Neuronal stem cell (in vitro differentiated cells): Measurements from ENCODE around the gene PCDHA8.

ENCODE experiments used
- DNase-seq: peaks from one replicate; pipeline ENCODE4 v3.0.0-alpha.2; 2013; ENCODE audit warnings: low spot score
- H2AFZ ChIP-seq: one replicate; pipeline ENCODE4 v1.6.1; 2013; ENCODE audit warnings: mild to moderate bottlenecking, low read length, inconsistent platforms
- H2AK5ac ChIP-seq: 2 replicates; pipeline ENCODE4 v1.6.1; 2013; ENCODE audit warnings: low read depth, mild to moderate bottlenecking, inconsistent platforms, low read length, moderate library complexity, mixed read lengths
- H2BK120ac ChIP-seq: 2 replicates; pipeline ENCODE4 v1.6.1; 2013; ENCODE audit warnings: low read depth, mild to moderate bottlenecking, inconsistent platforms, low read length, moderate library complexity, mixed read lengths
- H2BK12ac ChIP-seq: one replicate; pipeline ENCODE4 v1.6.1; 2013; ENCODE audit warnings: low read length, inconsistent platforms
- H2BK15ac ChIP-seq: 2 replicates; pipeline ENCODE4 v1.6.1; 2013; ENCODE audit warnings: mild to moderate bottlenecking, low read length, inconsistent platforms, mixed read lengths
- H2BK5ac ChIP-seq: one replicate; pipeline ENCODE4 v1.6.1; 2013; ENCODE audit warnings: inconsistent platforms, mild to moderate bottlenecking, low read length, moderate library complexity
- H3K14ac ChIP-seq: one replicate; pipeline ENCODE4 v1.6.1; 2013; ENCODE audit warnings: low read length, inconsistent platforms
- H3K18ac ChIP-seq: 2 replicates; pipeline ENCODE4 v1.6.1; 2013; ENCODE audit warnings: low read length, inconsistent platforms
- H3K23ac ChIP-seq: 2 replicates; pipeline ENCODE4 v1.6.1; 2013; ENCODE audit warnings: low read depth, mild to moderate bottlenecking, mixed read lengths, low read length, inconsistent platforms; ENCODE audit not compliant: poor library complexity
- H3K27ac ChIP-seq: replicated peaks from 3 replicates; pipeline ENCODE4 v1.5.1; 2013; ENCODE audit warnings: low read length, inconsistent platforms
- H3K27me3 ChIP-seq, 3 experiments: 2 replicates each; pipeline ENCODE4 v1.6.1; 2013; ENCODE audit warnings: low read length in 3 of 3, mild to moderate bottlenecking in 2 of 3, inconsistent platforms in 1 of 3, low read depth in 1 of 3, mixed read lengths in 1 of 3, moderate library complexity in 1 of 3; ENCODE audit not compliant: control insufficient read depth in 3 of 3, insufficient read depth in 3 of 3
- H3K36me3 ChIP-seq, 2 donors: replicated peaks in 1 of 2; 2 replicates each; pipeline ENCODE4 v1.6.1; 2013; ENCODE audit warnings: low read length in 2 of 2; ENCODE audit not compliant: control insufficient read depth in 2 of 2, insufficient read depth in 2 of 2
- H3K4ac ChIP-seq: 2 replicates; pipeline ENCODE4 v1.6.1; 2013; ENCODE audit warnings: inconsistent platforms, mild to moderate bottlenecking, low read length, moderate library complexity
- H3K4me1 ChIP-seq, 2 donors: 1 replicate in 1 of 2; 2 replicates in 1 of 2; pipeline ENCODE4 v1.6.1; 2013; ENCODE audit warnings: low read length in 2 of 2, low read depth in 1 of 2; ENCODE audit not compliant: control insufficient read depth in 2 of 2, insufficient read depth in 1 of 2
- H3K4me2 ChIP-seq: one replicate; pipeline ENCODE4 v1.6.1; 2013; ENCODE audit warnings: mild to moderate bottlenecking, low read length, inconsistent platforms; ENCODE audit not compliant: insufficient read depth, poor library complexity, severe bottlenecking
- H3K4me3 ChIP-seq, 2 donors: 2 replicates each; pipeline ENCODE4 v1.5.1; 2013; ENCODE audit warnings: low read length in 2 of 2, mild to moderate bottlenecking in 2 of 2, inconsistent platforms in 1 of 2, moderate library complexity in 1 of 2
- H3K79me1 ChIP-seq: one replicate; pipeline ENCODE4 v1.6.1; 2013; ENCODE audit warnings: low read depth, mild to moderate bottlenecking, inconsistent platforms, low read length, moderate library complexity
- H3K9ac ChIP-seq: one replicate; pipeline ENCODE4 v1.6.1; 2013; ENCODE audit warnings: mild to moderate bottlenecking, low read depth, low read length, inconsistent platforms; ENCODE audit not compliant: poor library complexity
- H3K9me3 ChIP-seq, 2 donors: replicated peaks in 1 of 2; 2 replicates each; pipeline versions ENCODE3 to v1.6.1; 2013; ENCODE audit warnings: low read length in 2 of 2, mild to moderate bottlenecking in 2 of 2, inconsistent platforms in 1 of 2, low read depth in 1 of 2, mixed read lengths in 1 of 2, moderate library complexity in 1 of 2; ENCODE audit not compliant: control insufficient read depth in 2 of 2, insufficient read depth in 1 of 2
- H4K8ac ChIP-seq: one replicate; pipeline ENCODE4 v1.6.1; 2013; ENCODE audit warnings: low read depth, mild to moderate bottlenecking, inconsistent platforms, low read length, moderate library complexity
- H4K91ac ChIP-seq: one replicate; pipeline ENCODE4 v1.6.1; 2013; ENCODE audit warnings: low read length, low read depth, mild to moderate bottlenecking, inconsistent platforms; ENCODE audit not compliant: poor library complexity
- WGBS, 2 donors: extraction: QIAGEN DNeasy Blood & Tissue Kit; methylation state at CpG; one replicate each; pipeline ENCODE4 v1.1.7; 2013; ENCODE audit warnings: missing lambda C conversion rate in 2 of 2, mixed read lengths in 1 of 2; ENCODE audit not compliant: insufficient read length in 2 of 2, insufficient replicate concordance in 1 of 2; ENCODE audit errors: extremely low coverage in 2 of 2; 5-methylcytosine and 5-hydroxymethylcytosine counted together

The PCDHA8 gene

GRCh38 chr5:140877262-140877581 lies 36.2 kb downstream of the PCDHA8 start:
- Histone ChIP-seq H3K27me3 (no peaks in the 10 kb centered on the region), H3K27ac (no peak overlapping the region), H2BK15ac (peak overlapping the region; percentile 26), H3K36me3 (peaks cover 13 to 22% of the 10 kb centered on the region in 2 donors), H2BK12ac (no peak overlapping the region), H3K9me3 (peaks cover 8 to 25% of the 10 kb centered on the region in 2 donors), H4K91ac (no peak overlapping the region), H3K4ac (no peak overlapping the region), H3K4me3 (no peak overlapping the region), H2BK5ac (no peak overlapping the region), H3K4me1 (no peaks in the 10 kb centered on the region), H3K18ac (peak overlapping the region; percentile 17), H3K14ac (peak overlapping the region; percentile 38), H3K9ac (no peak overlapping the region), H2AFZ (no peak overlapping the region), H3K23ac (peak overlapping the region; percentile 91), H2BK120ac (no peak overlapping the region), H3K4me2 (no peak overlapping the region), H3K79me1 (peaks cover 12% of the 10 kb centered on the region), H2AK5ac (no peak overlapping the region), H4K8ac (peak overlapping the region; percentile 82)
- no CpG with 5 or more reads among the region's 37 CpGs for WGBS, 2 donors
- DNase-seq = no peak

- Histone ChIP-seq H3K18ac (no peak within 1 kb of the TSS), H3K9me3 (peaks cover 12 to 37% of the 10 kb centered on the region in 2 donors), H2AFZ (no peak within 1 kb of the TSS), H3K4me1 (no peaks in the 10 kb centered on the region), H3K27me3 (no peaks in the 10 kb centered on the region), H3K36me3 (peaks cover 17 to 24% of the 10 kb centered on the region in 2 donors), H3K9ac (no peak within 1 kb of the TSS), H3K4me2 (no peak within 1 kb of the TSS), H3K4ac (no peak within 1 kb of the TSS), H2BK120ac (no peak within 1 kb of the TSS), H3K27ac (no peak within 1 kb of the TSS), H2BK15ac (no peak within 1 kb of the TSS), H3K4me3 (peak within 1 kb of the TSS in 1 of 2 donors; percentile 39), H2AK5ac (no peak within 1 kb of the TSS), H3K14ac (no peak within 1 kb of the TSS), H2BK5ac (no peak within 1 kb of the TSS), H3K23ac (no peak within 1 kb of the TSS), H4K91ac (no peak within 1 kb of the TSS), H3K79me1 (peaks cover 10% of the 10 kb centered on the region), H4K8ac (no peak within 1 kb of the TSS), H2BK12ac (no peak within 1 kb of the TSS)
- no peak for DNase-seq
- WGBS, 2 donors = no CpG with 5 or more reads among the region's 35 CpGs
Measured at GRCh38 chr5:140881889-140882590, 41.1 kb downstream of the PCDHA8 start, which contains the start of gene PCDHA13. PCDHA13 (plus strand) TSS chr5:140882124; CDS start chr5:140882269, 145 bp downstream.

GRCh38 chr5:140882591-140882899 lies 41.6 kb downstream of the PCDHA8 start:
- no peak for DNase-seq

GRCh38 chr5:140883373-140883772 lies 42.4 kb downstream of the PCDHA8 start:
- H3K9me3 ChIP-seq = peaks cover 10 to 24% of the 10 kb centered on the region in 2 donors
- no peaks in the 10 kb centered on the region for H3K4me1 ChIP-seq
- H3K23ac ChIP-seq = peak overlapping the region; percentile 17
- H3K36me3 ChIP-seq = peaks cover 12 to 16% of the 10 kb centered on the region in 2 donors
- H2BK15ac ChIP-seq = no peak overlapping the region
- WGBS, 2 donors = no CpG with 5 or more reads among the region's 41 CpGs
- H4K8ac ChIP-seq = no peak overlapping the region
- H3K4ac ChIP-seq = no peak overlapping the region
- no peak overlapping the region for H2AFZ ChIP-seq
- H3K9ac ChIP-seq = no peak overlapping the region
- DNase-seq = no peak
- peak overlapping the region in 1 of 2 donors; percentile 49 for H3K4me3 ChIP-seq
- H3K4me2 ChIP-seq = no peak overlapping the region
- H3K27me3 ChIP-seq = no peaks in the 10 kb centered on the region
- no peak overlapping the region for H3K14ac ChIP-seq
- H3K79me1 ChIP-seq = peaks cover 4% of the 10 kb centered on the region
- no peak overlapping the region for H2BK5ac ChIP-seq
- H4K91ac ChIP-seq = no peak overlapping the region
- H2AK5ac ChIP-seq = no peak overlapping the region
- H3K27ac ChIP-seq = no peak overlapping the region
- no peak overlapping the region for H3K18ac ChIP-seq
- H2BK120ac ChIP-seq = no peak overlapping the region
- H2BK12ac ChIP-seq = no peak overlapping the region

More at GRCh38 chr5:140882591-140882899, 41.6 kb downstream of the PCDHA8 start:
- H3K27me3 ChIP-seq = no peaks in the 10 kb centered on the region
- no peak overlapping the region for H2BK120ac ChIP-seq
- no peak overlapping the region for H2AK5ac ChIP-seq
- no peak overlapping the region for H4K91ac ChIP-seq
- H3K36me3 ChIP-seq = peaks cover 12 to 19% of the 10 kb centered on the region in 2 donors
- no peak overlapping the region for H3K4me3 ChIP-seq
- H2BK5ac ChIP-seq = no peak overlapping the region
- H3K27ac ChIP-seq = no peak overlapping the region
- WGBS, 2 donors = no CpG with 5 or more reads among the region's 12 CpGs
- peaks cover 5% of the 10 kb centered on the region for H3K79me1 ChIP-seq
- no peak overlapping the region for H2BK12ac ChIP-seq
- peaks cover 10 to 32% of the 10 kb centered on the region in 2 donors for H3K9me3 ChIP-seq
- H3K4ac ChIP-seq = no peak overlapping the region
- H3K23ac ChIP-seq = no peak overlapping the region
- H3K4me1 ChIP-seq = no peaks in the 10 kb centered on the region
- no peak overlapping the region for H4K8ac ChIP-seq
- H3K18ac ChIP-seq = no peak overlapping the region
- H3K4me2 ChIP-seq = no peak overlapping the region
- H2BK15ac ChIP-seq = no peak overlapping the region
- H3K14ac ChIP-seq = no peak overlapping the region
- H3K9ac ChIP-seq = no peak overlapping the region
- H2AFZ ChIP-seq = no peak overlapping the region
